Activated B cell treated with CpG ODN at 0.5 μM for 24 hours (primary cell): ENCODE data around the gene GRM4. TPM values are rescaled to one million over a fixed set of nuclear protein-coding genes. Genes with fewer than 3 reads are reported as not detected.

ENCODE experiments used
- ATAC-seq: fragments of 200-7000 bp; cut with Tn5 transposase; one replicate; pipeline ENCODE4 v1.10.0; 2021; ENCODE audit warnings: low read depth, mild to moderate bottlenecking, moderate library complexity
- CTCF ChIA-PET: fragments of 350-600 bp; sonication (Branson Sonifier 250); formaldehyde crosslinking; loops from one replicate; lab custom pipeline; 2021; ENCODE audit warnings: antibody characterized with exemption; lab: Charles Lee
- POLR2A ChIA-PET: fragments of 350-600 bp; sonication (Branson Sonifier 250); formaldehyde crosslinking; loops from one replicate; lab custom pipeline; 2021; ENCODE audit warnings: antibody characterized with exemption; lab: Charles Lee
- DNase-seq: peaks from one replicate; pipeline ENCODE4 v3.0.0; 2022
- H3K27ac Mint-ChIP-seq: one replicate; pipeline ENCODE4 v1.8.0; 2020; ENCODE audit warnings: mixed read lengths
- H3K27me3 Mint-ChIP-seq: one replicate; pipeline ENCODE4 v1.8.0; 2021; ENCODE audit warnings: mixed read lengths
- H3K36me3 Mint-ChIP-seq: one replicate; pipeline ENCODE4 v1.8.0; 2021; ENCODE audit warnings: low read depth, mixed read lengths
- H3K4me1 Mint-ChIP-seq: one replicate; pipeline ENCODE4 v1.8.0; 2021; ENCODE audit warnings: mixed read lengths
- H3K4me3 Mint-ChIP-seq: one replicate; pipeline ENCODE4 v1.8.0; 2020; ENCODE audit warnings: mild to moderate bottlenecking, mixed read lengths
- H3K9me3 Mint-ChIP-seq: one replicate; pipeline ENCODE4 v1.8.0; 2020; ENCODE audit warnings: mixed read lengths
- CTCF ChIP-seq: fragments of 200-600 bp; IDR thresholded peaks from one replicate; pipeline ENCODE4 v1.8.0; 2022; ENCODE audit warnings: antibody characterized with exemption, mild to moderate bottlenecking
- intact Hi-C: fragments of 100-400 bp; cut with micrococcal nuclease; formaldehyde crosslinking; loops from one replicate; pipeline ENCODE4 v1.15.1; 2024
- total RNA-seq: library from RNA; stranded (reverse); gene quantifications from 2 replicates; pipeline ENCODE4 v1.2.3, GENCODE V29; 2022

GRM4 gene
- total RNA-seq, 1 donor from 2014 or later, result not detected

GRCh38 chr6:34005901-34006531 is 139.9 kb downstream of the GRM4 start:
- POLR2A ChIA-PET, result no interaction called here
- no peak overlapping the region for H3K27ac Mint-ChIP-seq
- CTCF ChIA-PET, result no interaction called here
- no peak for TF ChIP-seq CTCF
- no peak for DNase-seq
- intact Hi-C loops, result no loop called here
- peaks cover 29% of the 10 kb centered on the region for H3K27me3 Mint-ChIP-seq
- H3K4me1 Mint-ChIP-seq, result no peaks in the 10 kb centered on the region
- no peak for ATAC-seq
- no peak overlapping the region for H3K4me3 Mint-ChIP-seq
- peaks cover 3% of the 10 kb centered on the region for H3K9me3 Mint-ChIP-seq
- no peaks in the 10 kb centered on the region for H3K36me3 Mint-ChIP-seq

- TF ChIP-seq CTCF, result no peak
- intact Hi-C loops, result no loop called here
- H3K4me3 Mint-ChIP-seq, result no peak overlapping the region
- CTCF ChIA-PET, result no interaction called here
- H3K36me3 Mint-ChIP-seq, result no peaks in the 10 kb centered on the region
- DNase-seq (no peak), ATAC-seq (no peak)
- H3K9me3 Mint-ChIP-seq, result peaks cover 3% of the 10 kb centered on the region
- H3K27ac Mint-ChIP-seq, result no peak overlapping the region
- POLR2A ChIA-PET, result no interaction called here
- no peaks in the 10 kb centered on the region for H3K4me1 Mint-ChIP-seq
- peaks cover 24% of the 10 kb centered on the region for H3K27me3 Mint-ChIP-seq
Observed at GRCh38 chr6:34004706-34005105, 141.2 kb downstream of the GRM4 start.

DNA sequence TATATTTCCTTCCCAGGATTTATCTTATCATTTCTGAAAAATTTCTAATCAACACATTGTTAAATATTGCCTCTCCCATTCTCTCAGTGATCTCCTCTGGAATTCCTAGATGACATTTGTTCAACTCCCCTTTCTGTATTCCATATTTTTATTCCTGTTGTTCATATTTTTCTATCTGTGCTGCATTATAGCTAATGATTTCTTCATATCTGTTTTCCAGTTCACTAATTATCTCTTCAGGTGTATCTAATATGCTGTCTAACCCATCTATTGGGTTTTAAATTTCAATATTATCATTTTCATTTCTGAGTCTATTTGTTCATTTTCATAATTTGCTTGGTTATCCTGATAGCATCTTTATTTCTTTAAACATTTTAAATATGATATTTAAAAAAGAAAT is 141.9 kb downstream of the GRM4 start:
- peaks cover 18% of the 10 kb centered on the region for H3K27me3 Mint-ChIP-seq
- no peak overlapping the region for H3K4me3 Mint-ChIP-seq
- H3K9me3 Mint-ChIP-seq, result peaks cover 3% of the 10 kb centered on the region
- no peak overlapping the region for H3K27ac Mint-ChIP-seq
- intact Hi-C loops, result no loop called here
- no peaks in the 10 kb centered on the region for H3K4me1 Mint-ChIP-seq
- CTCF ChIA-PET, result no interaction called here
- no peaks in the 10 kb centered on the region for H3K36me3 Mint-ChIP-seq
- ATAC-seq (no peak), DNase-seq (no peak)
- POLR2A ChIA-PET, result no interaction called here
- no peak for TF ChIP-seq CTCF

DNA sequence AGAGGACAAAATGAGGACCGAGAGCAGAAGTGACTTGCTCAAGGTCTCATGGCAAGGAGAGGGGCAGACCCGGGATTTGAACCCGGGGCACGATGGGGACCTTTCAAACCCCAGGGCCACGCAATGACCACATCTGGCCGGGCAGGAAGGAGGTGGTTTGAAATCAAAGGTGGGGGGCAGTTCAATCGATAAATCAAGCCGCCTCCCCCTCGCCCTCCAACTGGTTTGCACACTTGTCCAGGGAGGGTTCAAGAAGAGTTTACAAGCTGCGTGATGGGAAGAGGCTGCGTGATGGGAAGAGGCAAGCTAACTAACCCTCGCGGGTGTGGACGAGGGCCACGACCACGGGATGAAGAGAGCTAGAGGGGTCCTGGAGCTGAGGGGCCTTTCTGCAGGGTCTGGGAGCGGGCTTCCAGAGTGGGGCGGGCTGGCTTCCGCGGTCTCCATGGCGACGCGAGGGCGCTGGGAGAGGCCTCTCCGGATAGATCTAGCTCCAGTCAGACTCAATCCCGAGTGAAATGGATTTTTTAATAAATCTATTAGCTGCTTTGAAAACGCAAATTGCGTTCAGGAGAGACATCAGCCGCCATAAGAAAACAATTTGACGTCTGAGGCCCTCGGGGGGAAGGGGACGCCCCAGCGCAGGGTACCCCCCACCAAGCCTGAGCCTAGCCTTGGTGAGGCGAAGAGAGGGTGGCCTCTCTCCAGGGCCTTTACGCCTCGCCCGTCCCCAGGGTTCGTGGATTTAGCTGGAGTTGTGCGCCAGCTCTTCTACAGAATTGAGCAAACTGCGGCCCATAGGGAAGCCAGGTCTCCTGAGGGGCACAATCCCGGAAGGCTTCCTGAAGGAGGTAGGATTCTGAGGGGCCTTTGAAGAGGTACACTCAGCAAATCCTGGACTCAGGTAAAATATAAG is 143.9 kb downstream of the GRM4 start:
- no peaks in the 10 kb centered on the region for H3K4me1 Mint-ChIP-seq
- ATAC-seq (no peak), DNase-seq (no peak)
- H3K27ac Mint-ChIP-seq, result no peak overlapping the region
- no peak for TF ChIP-seq CTCF
- POLR2A ChIA-PET, result no interaction called here
- peaks cover 11% of the 10 kb centered on the region for H3K9me3 Mint-ChIP-seq
- intact Hi-C loops, result no loop called here
- CTCF ChIA-PET, result no interaction called here
- peaks cover 10% of the 10 kb centered on the region for H3K27me3 Mint-ChIP-seq
- no peaks in the 10 kb centered on the region for H3K36me3 Mint-ChIP-seq
- H3K4me3 Mint-ChIP-seq, result no peak overlapping the region

GRCh38 chr6:34000281-34000680 is 145.6 kb downstream of the GRM4 start:
- Mint-ChIP-seq H3K4me1 (no peaks in the 10 kb centered on the region), H3K9me3 (peaks cover 14% of the 10 kb centered on the region), H3K36me3 (no peaks in the 10 kb centered on the region), H3K27ac (no peak overlapping the region), H3K27me3 (peaks cover 11% of the 10 kb centered on the region), H3K4me3 (no peak overlapping the region)
- DNase-seq (no peak), ATAC-seq (no peak)
- intact Hi-C loops, result no loop called here
- POLR2A ChIA-PET, result no interaction called here
- no peak for TF ChIP-seq CTCF
- CTCF ChIA-PET, result no interaction called here
